HEK293T (cell line): ENCODE data around the gene TBC1D24.
"Not testable (repeated sequence)": the region's sequence is repeated elsewhere in the genome, so short reads cannot be mapped to it uniquely, and the experiment has no call there.

ENCODE experiments used
- CTCF ChIA-PET: fragments of 350-600 bp; formaldehyde crosslinking; extraction: SDS; loops from one replicate; lab custom pipeline; 2021; ENCODE audit warnings: antibody characterized with exemption, inconsistent platforms; lab: Yijun Ruan, JAX
- POLR2A ChIA-PET: fragments of 350-600 bp; formaldehyde crosslinking; extraction: SDS; loops from one replicate; lab custom pipeline; 2020; ENCODE audit warnings: antibody characterized with exemption, inconsistent platforms; lab: Yijun Ruan, JAX
- DNase-seq: peaks from one replicate; pipeline ENCODE4 v3.0.0; 2012; ENCODE audit warnings: mixed read lengths; ENCODE audit errors: extremely low spot score
- ARNT ChIP-seq: fragments of 450-650 bp; IDR thresholded peaks from 2 replicates; pipeline ENCODE4 v1.6.1; 2017; ENCODE audit warnings: mild to moderate bottlenecking
- BHLHE40 ChIP-seq: fragments of 450-650 bp; IDR thresholded peaks from 2 replicates; pipeline ENCODE4 v1.6.1; 2016; ENCODE audit warnings: mild to moderate bottlenecking, moderate library complexity, borderline replicate concordance
- CTBP1 ChIP-seq: fragments of 450-650 bp; IDR thresholded peaks from 2 replicates; pipeline ENCODE4 v1.6.1; 2016; ENCODE audit warnings: borderline replicate concordance
- ELF4 ChIP-seq: fragments of 450-650 bp; IDR thresholded peaks from 2 replicates; pipeline ENCODE4 v1.6.1; 2017; ENCODE audit warnings: antibody characterized with exemption
- FOXA1 ChIP-seq: fragments of 450-650 bp; IDR thresholded peaks from 2 replicates; pipeline ENCODE4 v1.6.1; 2016; ENCODE audit warnings: mild to moderate bottlenecking
- FOXK2 ChIP-seq: fragments of 450-650 bp; IDR thresholded peaks from 2 replicates; pipeline ENCODE4 v1.6.1; 2016; ENCODE audit warnings: mild to moderate bottlenecking
- FOXM1 ChIP-seq: fragments of 450-650 bp; IDR thresholded peaks from 2 replicates; pipeline ENCODE4 v1.6.1; 2017; ENCODE audit warnings: mild to moderate bottlenecking, borderline replicate concordance
- HDGF ChIP-seq: fragments of 450-650 bp; IDR thresholded peaks from 2 replicates; pipeline ENCODE4 v1.6.1; 2017; ENCODE audit warnings: antibody characterized with exemption, borderline replicate concordance
- L3MBTL2 ChIP-seq: fragments of 450-650 bp; conservative IDR thresholded peaks from 2 replicates; pipeline ENCODE4 v1.6.1; 2016; ENCODE audit warnings: mild to moderate bottlenecking
- LEF1 ChIP-seq: fragments of 450-650 bp; IDR thresholded peaks from 2 replicates; pipeline ENCODE4 v1.6.1; 2017; ENCODE audit warnings: mild to moderate bottlenecking, borderline replicate concordance
- NFRKB ChIP-seq: fragments of 450-650 bp; IDR thresholded peaks from 2 replicates; pipeline ENCODE4 v1.6.1; 2016; ENCODE audit warnings: mild to moderate bottlenecking, moderate library complexity
- PKNOX1 ChIP-seq: fragments of 450-650 bp; IDR thresholded peaks from 2 replicates; pipeline ENCODE4 v1.6.1; 2016
- SP1 ChIP-seq: fragments of 450-650 bp; IDR thresholded peaks from 2 replicates; pipeline ENCODE4 v1.6.1; 2017
- SUZ12 ChIP-seq: fragments of 450-650 bp; IDR thresholded peaks from 2 replicates; pipeline ENCODE4 v1.6.1; 2016; ENCODE audit warnings: mild to moderate bottlenecking
- TARDBP ChIP-seq: fragments of 450-650 bp; IDR thresholded peaks from 2 replicates; pipeline ENCODE4 v1.6.1; 2016
- ZNF384 ChIP-seq: fragments of 450-650 bp; IDR thresholded peaks from 2 replicates; pipeline ENCODE4 v1.6.1; 2016

The TBC1D24 gene

DNA sequence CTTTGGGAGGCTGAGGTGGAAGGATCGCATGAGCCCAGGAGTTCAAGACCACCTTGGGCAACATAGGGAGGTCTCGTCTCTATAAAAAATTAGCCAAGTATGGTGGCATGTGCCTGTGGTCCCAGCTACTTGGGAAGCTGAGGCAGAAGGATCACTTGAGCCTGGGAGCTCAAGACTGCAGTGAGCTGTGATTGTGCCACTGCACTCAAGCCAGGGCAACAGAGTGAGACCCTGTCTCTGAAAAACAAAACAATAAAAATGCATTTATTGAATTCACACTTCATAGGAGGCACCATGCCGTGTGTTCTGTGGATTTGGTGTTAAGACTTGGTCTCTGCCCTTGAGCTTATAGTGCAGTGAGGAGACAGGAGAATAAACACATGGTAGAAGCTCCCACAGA, 2.4 kb downstream of the TBC1D24 start:
- ChIA-PET POLR2A (interaction anchor here (0.9 to 1.8 kb wide), 3 partner anchors 8 to 11 kb away, joined by 3 to 6 read pairs (median 5); no protein-coding TSS in a partner anchor), CTCF (no interaction called here)
- DNase-seq: no peak
- no peak for TF ChIP-seq ARNT
- TF ChIP-seq TARDBP: no peak
- TF ChIP-seq SUZ12: no peak
- TF ChIP-seq FOXM1: no peak
- TF ChIP-seq PKNOX1: no peak
- no peak for TF ChIP-seq ZNF384
- TF ChIP-seq FOXK2: no peak
- TF ChIP-seq CTBP1: no peak
- TF ChIP-seq LEF1: no peak
- no peak for TF ChIP-seq ELF4
- no peak for TF ChIP-seq FOXA1
- TF ChIP-seq NFRKB: no peak
- no peak for TF ChIP-seq BHLHE40
- no peak for TF ChIP-seq SP1
- TF ChIP-seq L3MBTL2: no peak
- no peak for TF ChIP-seq HDGF

DNA sequence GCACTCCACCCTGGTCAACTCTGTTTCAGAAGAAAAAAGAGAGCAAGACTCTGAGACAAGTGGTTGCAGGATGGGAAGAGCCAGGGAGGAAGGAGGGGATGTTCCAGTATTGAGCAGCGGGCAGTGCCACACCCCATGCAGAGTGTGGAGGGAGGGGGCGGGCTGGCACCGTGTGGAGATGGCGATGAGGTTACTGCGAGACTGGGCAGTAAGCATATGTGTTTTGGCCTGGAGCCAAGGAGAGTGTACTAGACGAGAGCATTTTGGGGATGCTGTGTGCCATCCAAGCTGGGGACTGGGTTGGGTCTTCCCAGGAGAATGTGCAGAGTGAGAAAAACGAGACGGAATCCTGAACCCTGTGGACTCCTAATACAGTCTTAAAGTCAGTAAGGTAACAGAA, 3.4 kb downstream of the TBC1D24 start:
- POLR2A ChIA-PET: interaction anchor here (0.7 to 1.8 kb wide), 4 partner anchors 8 to 35 kb away, joined by 3 to 6 read pairs (median 5); partner anchors contain the start of gene ATP6V0C
- no peak for DNase-seq
- CTCF ChIA-PET: no interaction called here
- TF ChIP-seq HDGF (no peak), CTBP1 (no peak), FOXA1 (no peak)

GRCh38 chr16:2479996-2480395, 5.1 kb downstream of the TBC1D24 start:
- CTCF ChIA-PET, POLR2A ChIA-PET, DNase-seq: not testable (repeated sequence)

- no peak for TF ChIP-seq BHLHE40
- no peak for TF ChIP-seq FOXA1
- TF ChIP-seq PKNOX1: no peak
- no peak for TF ChIP-seq CTBP1
- TF ChIP-seq NFRKB: no peak
- TF ChIP-seq ARNT: no peak
- no peak for TF ChIP-seq LEF1
- DNase-seq: no peak
- ChIA-PET POLR2A (interaction anchor here (0.7 kb wide), 1 partner anchor 10 kb away, joined by 3 read pairs; the partner anchor contains the start of gene NTN3), CTCF (interaction anchor here (1.5 kb wide), 1 partner anchor 20 kb away, joined by 3 read pairs; no protein-coding TSS in a partner anchor)
Measured at GRCh38 chr16:2480948-2481347, 6.0 kb downstream of the TBC1D24 start.

DNA sequence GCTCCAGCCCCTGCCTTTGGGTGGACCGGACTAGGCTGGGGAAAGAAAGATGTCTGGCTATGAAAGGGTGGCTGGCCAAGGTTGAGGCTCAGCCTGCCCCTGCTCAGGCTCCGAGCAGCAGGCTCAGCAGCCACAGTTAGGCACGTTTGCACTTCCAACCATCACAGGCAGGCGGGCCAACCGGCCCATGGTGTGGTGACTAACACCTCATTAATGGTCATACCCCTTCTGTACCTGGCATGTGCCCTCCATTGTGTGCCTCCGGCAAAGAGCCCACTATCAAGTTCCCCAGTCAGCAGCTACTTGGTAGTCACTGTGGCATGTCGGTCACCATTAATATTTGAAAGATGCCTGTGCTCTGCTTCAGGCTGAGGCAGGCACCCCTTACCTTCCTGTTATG, 6.7 kb downstream of the TBC1D24 start:
- POLR2A ChIA-PET: no interaction called here
- no peak for DNase-seq
- TF ChIP-seq FOXA1 (no peak), NFRKB (no peak), HDGF (no peak), FOXM1 (no peak), TARDBP (no peak), LEF1 (no peak), L3MBTL2 (no peak), SP1 (no peak), SUZ12 (no peak), ARNT (no peak), ZNF384 (no peak), BHLHE40 (no peak), FOXK2 (no peak), CTBP1 (no peak), ELF4 (no peak), PKNOX1 (no peak)
- CTCF ChIA-PET: interaction anchor here (1.5 kb wide), 1 partner anchor 20 kb away, joined by 3 read pairs; no protein-coding TSS in a partner anchor

GRCh38 chr16:2482249-2482648, 7.3 kb downstream of the TBC1D24 start:
- ChIA-PET CTCF (interaction anchor here (1.5 kb wide), 1 partner anchor 19 kb away, joined by 3 read pairs; no protein-coding TSS in a partner anchor), POLR2A (interaction anchor here (1.5 kb wide), 1 partner anchor 14 kb away, joined by 5 read pairs; no protein-coding TSS in a partner anchor)
- DNase-seq: no peak
- TF ChIP-seq TARDBP (no peak), ARNT (no peak), LEF1 (no peak), NFRKB (no peak), ZNF384 (no peak), PKNOX1 (no peak), FOXK2 (no peak), CTBP1 (no peak), SP1 (no peak)
